Subcutaneous abdominal adipose tissue (tissue), 5 donors: ENCODE measurements around the gene HERC4.

ENCODE experiments used
- H3K27ac ChIP-seq: one replicate; pipeline ENCODE4 v1.7.0; 2013; ENCODE audit warnings: low read depth, mild to moderate bottlenecking, inconsistent platforms, low read length, moderate library complexity
- H3K27me3 ChIP-seq, 5 donors: one replicate each; pipeline ENCODE4 v1.7.0; 2013; ENCODE audit warnings: low read length in 5 of 5, inconsistent platforms in 1 of 5; ENCODE audit not compliant: control insufficient read depth in 5 of 5, insufficient read depth in 4 of 5
- H3K36me3 ChIP-seq, 5 donors: one replicate each; pipeline ENCODE4 v1.7.0; 2013; ENCODE audit warnings: low read length in 5 of 5; ENCODE audit not compliant: control insufficient read depth in 5 of 5, insufficient read depth in 5 of 5
- H3K4me1 ChIP-seq, 5 donors: one replicate each; pipeline ENCODE4 v1.7.0; 2013; ENCODE audit warnings: low read length in 5 of 5, mild to moderate bottlenecking in 3 of 5, moderate library complexity in 1 of 5; ENCODE audit not compliant: control insufficient read depth in 5 of 5, insufficient read depth in 5 of 5
- H3K4me3 ChIP-seq, 5 donors: one replicate each; pipeline ENCODE4 v1.7.0; 2013; ENCODE audit warnings: low read length in 5 of 5, low read depth in 1 of 5
- H3K9ac ChIP-seq, 5 donors: one replicate each; pipeline ENCODE4 v1.7.0; 2013; ENCODE audit warnings: low read length in 5 of 5, mild to moderate bottlenecking in 4 of 5, moderate library complexity in 3 of 5
- H3K9me3 ChIP-seq, 5 donors: one replicate each; pipeline ENCODE4 v1.7.0; 2013; ENCODE audit warnings: low read length in 5 of 5; ENCODE audit not compliant: control insufficient read depth in 5 of 5
- donor health status: healthy.
- donor health status: healthy.
- donor health status: healthy.
- donor health status: healthy.
- donor health status: healthy.

HERC4 gene

GRCh38 chr10:68074775-68075549, at the start of gene HERC4:
Gene HERC4, minus strand, starts transcription at chr10:68075283. Its CDS starts 2,175 bp downstream, at chr10:68073108.
- Histone ChIP-seq H3K27me3 (no peaks in the 10 kb centered on the region), H3K27ac (peak within 1 kb of the TSS; percentile 97), H3K9me3 (no peaks in the 10 kb centered on the region), H3K4me1 (peaks cover 4 to 41% (median 34%) of the 10 kb centered on the region in 5 donors), H3K9ac (peak within 1 kb of the TSS; percentile 82 to 99 (median 96)), H3K36me3 (no peaks in the 10 kb centered on the region), H3K4me3 (peak within 1 kb of the TSS; percentile 83 to 96 (median 87))

DNA sequence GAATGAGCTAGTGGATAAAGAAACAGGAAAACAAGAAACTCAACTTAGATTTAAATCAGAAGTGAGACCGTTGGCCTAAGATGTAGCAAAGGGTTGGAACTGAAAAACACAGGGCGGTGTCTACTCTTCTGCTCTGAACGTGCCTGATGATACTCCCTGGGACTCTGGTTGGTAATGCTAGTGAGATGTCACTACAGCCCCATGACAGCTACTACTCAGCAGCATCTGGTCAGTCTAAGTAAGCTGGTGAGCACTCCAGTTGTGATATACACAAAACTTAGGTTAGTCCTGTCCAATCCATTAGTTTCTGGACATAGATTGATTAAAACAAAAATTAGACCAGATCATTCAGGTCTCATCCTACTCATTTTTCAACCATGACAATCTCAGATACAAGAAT, 49.6 kb upstream of the HERC4 start:
- no peak overlapping the region for H3K27ac ChIP-seq
- peaks cover 0 to 9% (median 5%) of the 10 kb centered on the region in 5 donors for H3K4me1 ChIP-seq
- H3K4me3 ChIP-seq, result no peak overlapping the region
- H3K9me3 ChIP-seq, result no peaks in the 10 kb centered on the region
- H3K27me3 ChIP-seq, result no peaks in the 10 kb centered on the region
- no peaks in the 10 kb centered on the region for H3K36me3 ChIP-seq
- H3K9ac ChIP-seq, result no peak overlapping the region

- H3K27me3 ChIP-seq, result no peaks in the 10 kb centered on the region
- no peaks in the 10 kb centered on the region for H3K36me3 ChIP-seq
- peak overlapping the region in 4 of 5 donors; percentile 0 to 49 (median 40) for H3K4me3 ChIP-seq
- H3K4me1 ChIP-seq, result peaks cover 0 to 9% (median 5%) of the 10 kb centered on the region in 5 donors
- no peak overlapping the region for H3K9ac ChIP-seq
- peak overlapping the region; percentile 26 for H3K27ac ChIP-seq
- H3K9me3 ChIP-seq, result no peaks in the 10 kb centered on the region
Observed at GRCh38 chr10:68121852-68122251, 46.8 kb upstream of the HERC4 start.

DNA sequence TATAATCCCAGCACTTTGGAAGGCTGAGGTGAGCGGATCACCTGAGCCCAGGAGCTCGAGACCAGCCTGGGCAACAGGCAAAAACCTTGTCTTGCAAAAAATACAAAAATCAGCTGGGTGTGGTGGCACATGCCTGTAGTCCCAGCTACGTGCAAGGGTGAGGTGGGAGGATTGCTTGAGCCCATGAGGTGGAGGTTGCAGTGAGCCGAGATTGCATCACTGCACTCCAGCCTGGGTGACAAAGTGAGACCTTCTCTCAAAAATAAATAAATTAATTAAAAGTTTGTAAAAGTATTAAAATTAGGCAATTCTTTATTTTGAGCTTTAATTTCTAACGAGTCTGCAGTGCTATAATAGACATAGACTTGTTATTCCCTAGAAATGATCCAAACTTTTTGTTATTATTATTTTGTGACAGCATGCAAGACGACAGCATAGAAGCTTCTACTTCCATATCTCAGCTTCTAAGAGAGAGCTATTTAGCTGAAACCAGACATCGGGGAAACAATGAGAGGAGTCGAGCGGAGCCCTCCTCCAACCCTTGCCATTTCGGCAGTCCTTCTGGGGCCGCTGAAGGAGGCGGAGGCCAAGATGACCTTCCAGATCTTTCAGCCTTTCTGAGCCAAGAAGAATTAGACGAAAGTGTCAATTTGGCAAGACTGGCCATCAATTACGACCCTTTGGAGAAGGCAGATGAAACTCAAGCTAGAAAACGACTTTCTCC, 46.1 kb upstream of the HERC4 start:
- Histone ChIP-seq H3K27ac (peak overlapping the region; percentile 26), H3K4me3 (peak overlapping the region in 4 of 5 donors; percentile 0 to 49 (median 40))

DNA sequence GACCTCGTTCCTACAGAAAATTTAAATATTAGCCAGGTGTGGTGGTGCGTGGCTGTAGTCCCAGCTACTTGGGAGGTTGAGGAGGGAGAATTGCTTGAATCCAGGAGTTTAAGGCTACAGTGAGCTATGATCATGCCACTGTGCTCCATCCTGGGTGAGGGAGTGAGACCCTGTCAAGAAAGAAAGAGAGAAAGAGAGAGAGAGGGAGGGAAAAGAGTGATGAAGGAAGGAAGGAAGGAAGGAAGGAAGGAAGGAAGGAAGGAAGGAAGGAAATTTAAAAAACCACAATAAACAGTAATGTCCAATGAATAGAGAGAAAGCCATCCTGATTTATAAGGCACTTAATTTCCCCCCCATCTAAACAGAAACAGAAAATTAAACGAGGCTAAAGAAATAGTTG, 43.6 kb upstream of the HERC4 start:
- Histone ChIP-seq H3K27ac (no peak overlapping the region), H3K36me3 (no peaks in the 10 kb centered on the region), H3K27me3 (no peaks in the 10 kb centered on the region), H3K9ac (no peak overlapping the region), H3K9me3 (no peaks in the 10 kb centered on the region), H3K4me1 (peaks cover 0 to 9% (median 5%) of the 10 kb centered on the region in 5 donors), H3K4me3 (no peak overlapping the region)

More for the DNA sequence above, 46.1 kb upstream of the HERC4 start:
- H3K9ac ChIP-seq, result no peak overlapping the region
- H3K27me3 ChIP-seq, result no peaks in the 10 kb centered on the region
- H3K9me3 ChIP-seq, result no peaks in the 10 kb centered on the region
- H3K4me1 ChIP-seq, result peaks cover 0 to 9% (median 5%) of the 10 kb centered on the region in 5 donors
- H3K36me3 ChIP-seq, result no peaks in the 10 kb centered on the region

GRCh38 chr10:68112837-68113236, 37.8 kb upstream of the HERC4 start:
- Histone ChIP-seq H3K4me1 (no peaks in the 10 kb centered on the region), H3K27ac (no peak overlapping the region), H3K27me3 (no peaks in the 10 kb centered on the region), H3K4me3 (no peak overlapping the region), H3K36me3 (no peaks in the 10 kb centered on the region), H3K9me3 (no peaks in the 10 kb centered on the region), H3K9ac (no peak overlapping the region)

DNA sequence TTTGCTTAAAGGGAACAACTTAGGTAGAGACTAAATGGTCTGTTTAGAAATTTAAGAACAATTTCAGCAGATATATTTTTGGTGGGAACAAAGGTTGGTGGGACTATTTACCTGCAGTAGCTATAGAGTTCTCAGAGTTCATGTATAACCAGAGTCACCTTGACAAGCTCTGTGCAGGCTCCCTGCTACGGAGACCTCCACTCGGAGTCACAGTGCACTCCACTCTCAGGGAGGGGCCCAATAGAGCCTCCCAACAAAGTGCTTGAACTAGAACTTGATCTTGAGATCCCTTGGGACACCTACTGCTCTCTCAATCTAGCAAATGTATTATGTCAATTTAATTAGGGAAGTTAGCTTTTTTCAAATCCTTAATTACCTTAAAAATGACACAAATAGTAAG, 36.5 kb upstream of the HERC4 start:
- no peaks in the 10 kb centered on the region for H3K27me3 ChIP-seq
- no peaks in the 10 kb centered on the region for H3K9me3 ChIP-seq
- no peak overlapping the region for H3K27ac ChIP-seq
- H3K9ac ChIP-seq, result no peak overlapping the region
- H3K4me3 ChIP-seq, result no peak overlapping the region
- no peaks in the 10 kb centered on the region for H3K4me1 ChIP-seq
- H3K36me3 ChIP-seq, result no peaks in the 10 kb centered on the region

DNA sequence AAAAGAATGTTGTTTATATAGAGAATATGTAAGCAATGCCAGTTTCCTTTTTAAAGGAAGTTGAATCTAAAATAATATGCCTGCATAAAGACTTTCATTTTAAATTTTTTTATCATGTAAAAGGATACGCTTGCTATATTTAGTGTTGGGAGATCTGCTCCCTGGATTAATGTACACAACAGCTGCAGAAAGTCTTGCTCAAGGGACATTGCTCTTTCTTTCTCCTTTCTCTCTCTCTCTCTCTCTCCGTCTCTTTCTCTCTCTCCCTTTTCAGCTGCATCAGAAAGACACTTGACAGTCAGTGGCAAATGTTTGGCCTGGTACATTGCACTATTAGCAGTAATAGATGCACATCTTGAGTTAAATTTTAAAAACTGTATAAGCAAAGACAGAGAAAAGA, 34.9 kb upstream of the HERC4 start:
- Histone ChIP-seq H3K9ac (no peak overlapping the region), H3K4me1 (no peaks in the 10 kb centered on the region), H3K4me3 (no peak overlapping the region), H3K9me3 (no peaks in the 10 kb centered on the region), H3K27me3 (no peaks in the 10 kb centered on the region), H3K27ac (no peak overlapping the region), H3K36me3 (no peaks in the 10 kb centered on the region)

- no peaks in the 10 kb centered on the region for H3K4me1 ChIP-seq
- no peaks in the 10 kb centered on the region for H3K36me3 ChIP-seq
- no peaks in the 10 kb centered on the region for H3K9me3 ChIP-seq
- no peak within 1 kb of the TSS for H3K4me3 ChIP-seq
- no peak within 1 kb of the TSS for H3K27ac ChIP-seq
- H3K9ac ChIP-seq, result no peak within 1 kb of the TSS
- H3K27me3 ChIP-seq, result no peaks in the 10 kb centered on the region
Observed at GRCh38 chr10:68109331-68109730, 34.2 kb upstream of the HERC4 start, which contains the start of gene MYPN. Gene MYPN, plus strand, starts transcription at chr10:68109488. Its CDS starts 11,951 bp downstream, at chr10:68121439.

- H3K4me1 ChIP-seq, result no peaks in the 10 kb centered on the region
- H3K4me3 ChIP-seq, result no peak overlapping the region
- no peak overlapping the region for H3K27ac ChIP-seq
- H3K27me3 ChIP-seq, result no peaks in the 10 kb centered on the region
- H3K9me3 ChIP-seq, result no peaks in the 10 kb centered on the region
- H3K9ac ChIP-seq, result no peak overlapping the region
- no peaks in the 10 kb centered on the region for H3K36me3 ChIP-seq
Observed at GRCh38 chr10:68108653-68109052, 33.6 kb upstream of the HERC4 start.
